Posterior vena cava (tissue), 2 donors: ENCODE measurements around the gene PDE7B. TPM values are rescaled to one million over a fixed set of nuclear protein-coding genes. Genes with fewer than 3 reads are reported as not detected.
A peak's percentile ranks its signal among the peaks of the same experiment; 100 is the strongest.

Experiments
- DNase-seq: peaks from one replicate; pipeline ENCODE4 v3.0.0-alpha.2; 2020; ENCODE audit warnings: low spot score
- intact Hi-C, 2 donors: fragments of 100-400 bp; cut with DNase I; formaldehyde crosslinking; loops; one replicate each; pipeline versions ENCODE4 v1.14.1 to v1.14.2; 2022 to 2023
- long read RNA-seq, 2 donors: library from polyadenylated mRNA; unstranded; transcript quantifications; one replicate each; pipeline ENCODE4 v2.0.0, GENCODE V29; 2020 to 2021
- total RNA-seq, 2 donors: library from RNA; stranded (reverse); fragmentation: NEBNext Ultra II Directional; extraction: Animal tissue kit (Norgen Biotek cat#: 25700); gene quantifications; one replicate each; pipeline ENCODE4 v1.2.1, GENCODE V29; 2021
- donor health status: DM: yes; HTN: yes; CAD: no.
- donor health status: DM: yes; HTN: yes; CAD: no.

Gene PDE7B
- total RNA-seq: 1 to 10 TPM; 5.9 to 7.2 TPM
- long read RNA-seq, donor 1, full-length matches to known transcripts: 2 of 8 reads
- long read RNA-seq, donor 1, partial matches to known transcripts: 0 of 8 reads
- long read RNA-seq, donor 1, other reads (novel, unspliced or antisense): 6 of 8 reads
- long read RNA-seq, donor 2, partial matches to known transcripts: 2 of 3 reads
- long read RNA-seq, donor 2, other reads (novel, unspliced or antisense): 1 of 3 reads

GRCh38 chr6:135851442-135852271 lies at the start of gene PDE7B:
TSS of gene PDE7B (plus strand) at chr6:135851701.
- DNase-seq: peak; percentile 95
- intact Hi-C loops: no loop called here

- DNase-seq: no peak
- intact Hi-C loops: no loop called here
Measured at GRCh38 chr6:135801755-135802465, 49.6 kb upstream of the PDE7B start.

GRCh38 chr6:135810486-135810885 lies 41.0 kb upstream of the PDE7B start:
- no peak for DNase-seq
- intact Hi-C loops: no loop called here

GRCh38 chr6:135811170-135811569 lies 40.3 kb upstream of the PDE7B start:
- intact Hi-C loops: no loop called here
- no peak for DNase-seq

GRCh38 chr6:135811644-135812526 lies 39.6 kb upstream of the PDE7B start:
- intact Hi-C loops: no loop called here
- no peak for DNase-seq

- intact Hi-C loops: no loop called here
- no peak for DNase-seq
Measured at GRCh38 chr6:135813401-135813800, 38.1 kb upstream of the PDE7B start.

GRCh38 chr6:135814043-135814442 lies 37.5 kb upstream of the PDE7B start:
- no peak for DNase-seq
- intact Hi-C loops: no loop called here

GRCh38 chr6:135815216-135815615 lies 36.3 kb upstream of the PDE7B start:
- DNase-seq: no peak
- intact Hi-C loops: no loop called here

- DNase-seq: no peak
- intact Hi-C loops: no loop called here
Measured at GRCh38 chr6:135817035-135817434, 34.5 kb upstream of the PDE7B start.

- DNase-seq: no peak
- intact Hi-C loops: no loop called here
Measured at GRCh38 chr6:135819665-135820064, 31.8 kb upstream of the PDE7B start.

GRCh38 chr6:135820340-135820739 lies 31.2 kb upstream of the PDE7B start:
- intact Hi-C loops: no loop called here
- DNase-seq: no peak

GRCh38 chr6:135823851-135824250 lies 27.6 kb upstream of the PDE7B start:
- intact Hi-C loops: no loop called here
- no peak for DNase-seq

- intact Hi-C loops: no loop called here
- no peak for DNase-seq
Measured at GRCh38 chr6:135826236-135826804, 25.2 kb upstream of the PDE7B start.

GRCh38 chr6:135828021-135828420 lies 23.5 kb upstream of the PDE7B start:
- no peak for DNase-seq
- intact Hi-C loops: no loop called here

- intact Hi-C loops: no loop called here
- no peak for DNase-seq
Measured at GRCh38 chr6:135830452-135830881, 21.0 kb upstream of the PDE7B start.

- intact Hi-C loops: no loop called here
- no peak for DNase-seq
Measured at GRCh38 chr6:135831016-135831415, 20.5 kb upstream of the PDE7B start.

GRCh38 chr6:135832166-135832565 lies 19.3 kb upstream of the PDE7B start:
- intact Hi-C loops: no loop called here
- DNase-seq: no peak

GRCh38 chr6:135833771-135834170 lies 17.7 kb upstream of the PDE7B start:
- intact Hi-C loops: no loop called here
- no peak for DNase-seq
